Stimulated activated CD4-positive, alpha-beta T cell treated with anti-CD3 and anti-CD28 coated beads, Interleukin-2, amount 100 ng/mL, for 24 hours (primary cell): ENCODE measurements around the gene DDIT4.
"Not testable (repeated sequence)": the region's sequence is repeated elsewhere in the genome, so short reads cannot be mapped to it uniquely, and the experiment has no call there.

ENCODE experiments used
- DNase-seq, 2 donors: peaks; one replicate each; pipeline ENCODE4 v3.0.0-alpha.2; 2020

The DDIT4 gene

GRCh38 chr10:72268475-72269200, 5.1 kb upstream of the DDIT4 start:
- not testable (repeated sequence) for DNase-seq

DNA sequence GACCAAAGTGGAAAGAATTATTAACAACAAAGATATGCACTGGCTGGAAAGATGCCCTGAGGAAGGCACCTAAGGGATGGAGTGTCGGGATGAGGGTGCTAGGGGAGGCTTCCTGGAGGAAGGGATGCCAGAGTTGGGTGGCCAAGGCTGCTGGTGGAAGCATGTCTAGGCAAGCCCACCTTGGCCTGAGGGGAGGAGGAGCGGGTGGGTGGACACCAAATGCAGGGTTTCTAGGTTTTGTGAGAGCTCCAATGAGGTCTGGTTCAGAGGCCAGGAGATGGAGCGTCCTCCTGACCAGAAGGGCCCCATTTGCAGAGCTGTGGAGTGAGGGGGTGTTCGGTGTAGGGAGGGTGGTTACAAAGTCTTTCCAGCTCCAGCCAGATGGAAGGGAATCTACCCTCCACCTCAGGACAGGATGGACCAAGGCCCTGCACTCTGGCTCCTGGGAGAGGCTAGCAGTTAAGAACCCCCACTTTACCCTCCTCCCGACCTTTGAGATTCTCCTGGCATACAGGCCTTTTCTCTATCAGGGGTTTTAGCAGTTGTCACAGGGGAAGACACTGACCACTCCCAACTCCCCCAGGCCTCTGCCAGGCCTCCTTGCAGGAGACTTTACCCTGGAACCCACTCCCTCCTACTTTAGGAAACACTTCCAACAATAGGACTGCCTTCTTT, 3.0 kb upstream of the DDIT4 start:
- no peak for DNase-seq

DNA sequence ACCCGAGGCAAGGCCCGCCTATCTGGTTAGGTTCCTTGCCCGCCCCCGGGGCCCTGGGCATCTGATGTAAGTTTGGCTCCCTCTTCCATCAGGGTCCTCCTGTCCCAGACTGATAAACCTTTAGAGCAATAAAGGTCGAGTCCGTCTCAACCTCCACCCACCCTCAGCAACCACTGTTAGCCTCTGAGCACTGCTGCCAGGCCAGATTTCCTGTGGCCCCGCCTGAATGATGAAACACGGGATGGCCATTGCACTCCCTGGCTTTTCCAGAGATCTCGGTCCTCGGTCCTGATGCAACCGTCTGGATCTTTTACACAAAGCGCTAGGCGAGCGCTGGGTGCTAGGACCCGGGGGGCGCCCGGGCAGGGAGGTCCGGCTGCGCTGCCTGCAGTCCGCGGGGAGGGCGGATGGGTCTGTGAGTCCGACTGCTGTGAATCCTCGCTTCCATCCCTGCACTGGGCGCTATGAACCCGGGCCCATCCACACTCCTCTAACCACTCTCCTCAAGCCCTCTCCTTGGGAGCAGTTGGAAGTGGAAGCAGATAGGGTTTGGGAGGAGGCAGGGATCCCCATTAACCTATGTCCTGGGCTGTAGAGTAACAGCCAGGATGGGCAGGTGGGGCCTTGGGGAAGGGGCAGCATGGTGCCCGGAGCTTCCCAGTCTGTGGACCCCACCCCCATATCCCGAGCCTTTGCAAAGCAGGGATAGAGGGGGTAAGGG, 875 bp upstream of the DDIT4 start:
- DNase-seq, result peak; percentile 47 to 49

DNA sequence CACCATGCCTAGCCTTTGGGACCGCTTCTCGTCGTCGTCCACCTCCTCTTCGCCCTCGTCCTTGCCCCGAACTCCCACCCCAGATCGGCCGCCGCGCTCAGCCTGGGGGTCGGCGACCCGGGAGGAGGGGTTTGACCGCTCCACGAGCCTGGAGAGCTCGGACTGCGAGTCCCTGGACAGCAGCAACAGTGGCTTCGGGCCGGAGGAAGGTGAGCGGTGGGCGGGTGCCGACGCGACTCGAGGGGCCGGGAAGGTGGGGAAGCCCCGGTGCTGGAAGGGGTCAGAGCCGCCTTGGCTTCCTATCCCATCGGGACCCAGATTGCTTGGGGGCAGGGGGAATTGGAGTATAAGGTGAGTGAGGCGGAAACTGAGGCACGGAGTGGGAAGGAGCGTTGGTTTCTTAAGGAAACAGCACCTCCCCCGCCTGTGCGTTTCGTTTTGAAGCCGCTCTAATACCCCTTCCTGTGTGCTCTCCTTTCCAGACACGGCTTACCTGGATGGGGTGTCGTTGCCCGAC, 547 bp downstream of the DDIT4 start:
- DNase-seq, result no peak

GRCh38 chr10:72274730-72275350, 1.1 kb downstream of the DDIT4 start:
- peak; percentile 77 to 80 for DNase-seq

DNA sequence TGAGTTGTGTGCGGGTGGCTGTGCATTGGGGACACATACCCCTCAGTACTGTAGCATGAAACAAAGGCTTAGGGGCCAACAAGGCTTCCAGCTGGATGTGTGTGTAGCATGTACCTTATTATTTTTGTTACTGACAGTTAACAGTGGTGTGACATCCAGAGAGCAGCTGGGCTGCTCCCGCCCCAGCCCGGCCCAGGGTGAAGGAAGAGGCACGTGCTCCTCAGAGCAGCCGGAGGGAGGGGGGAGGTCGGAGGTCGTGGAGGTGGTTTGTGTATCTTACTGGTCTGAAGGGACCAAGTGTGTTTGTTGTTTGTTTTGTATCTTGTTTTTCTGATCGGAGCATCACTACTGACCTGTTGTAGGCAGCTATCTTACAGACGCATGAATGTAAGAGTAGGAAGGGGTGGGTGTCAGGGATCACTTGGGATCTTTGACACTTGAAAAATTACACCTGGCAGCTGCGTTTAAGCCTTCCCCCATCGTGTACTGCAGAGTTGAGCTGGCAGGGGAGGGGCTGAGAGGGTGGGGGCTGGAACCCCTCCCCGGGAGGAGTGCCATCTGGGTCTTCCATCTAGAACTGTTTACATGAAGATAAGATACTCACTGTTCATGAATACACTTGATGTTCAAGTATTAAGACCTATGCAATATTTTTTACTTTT, 1.8 kb downstream of the DDIT4 start:
- DNase-seq, result peak in 1 of 2 donors; percentile 51

DNA sequence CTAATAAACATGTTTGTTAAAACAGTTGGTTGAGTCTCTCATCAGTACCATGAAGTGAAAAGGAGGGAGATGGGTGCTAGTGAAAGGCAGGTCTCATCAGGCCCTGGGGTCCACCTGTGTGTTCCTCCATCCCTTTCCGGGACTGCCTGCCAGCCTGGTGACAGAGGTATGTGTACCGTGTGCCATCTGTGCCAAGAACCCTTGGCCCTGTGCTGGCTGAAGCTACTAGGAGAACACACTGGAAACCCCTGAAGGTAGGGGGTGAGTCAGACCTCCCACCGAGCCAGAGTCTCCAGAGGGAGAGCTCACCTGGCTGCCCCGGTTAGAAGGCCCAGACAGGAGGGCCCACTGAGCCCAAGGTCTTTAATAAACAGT, 2.3 kb downstream of the DDIT4 start:
- DNase-seq, result peak in 1 of 2 donors; percentile 61

- peak in 1 of 2 donors; percentile 53 for DNase-seq
Measured at GRCh38 chr10:72276421-72277339, 3.0 kb downstream of the DDIT4 start.

DNA sequence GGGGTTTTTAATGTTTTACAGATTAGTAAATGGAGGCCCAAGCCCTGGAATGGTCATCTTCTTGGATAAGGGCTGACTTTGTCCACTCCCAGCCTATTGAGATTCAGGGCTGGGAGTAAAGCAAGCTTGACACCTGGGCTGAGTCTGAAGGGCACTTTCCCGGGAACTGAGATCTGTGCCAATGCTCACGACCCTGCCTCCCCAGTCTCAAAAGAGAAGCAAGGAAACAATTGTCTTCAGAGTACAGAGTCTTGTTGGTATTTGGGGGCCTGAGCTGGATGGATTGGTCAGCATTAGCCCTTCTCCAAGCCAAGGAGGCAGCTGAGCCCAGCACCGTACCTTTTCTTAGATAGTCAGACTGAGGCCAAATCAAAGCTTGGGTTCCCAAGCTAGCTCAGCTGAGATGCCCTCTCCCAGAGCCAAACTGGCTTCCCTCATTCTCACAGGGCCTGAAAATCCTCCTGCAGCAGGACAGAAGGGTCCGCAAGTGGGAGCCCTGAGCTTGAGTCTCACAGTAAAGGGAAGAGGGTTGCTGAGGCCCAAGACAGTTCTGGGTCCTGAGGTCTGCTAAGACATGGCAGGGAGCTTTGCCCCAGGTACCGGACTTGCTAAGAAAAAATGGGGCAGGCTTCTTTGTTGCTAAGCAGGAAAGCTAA, 3.7 kb downstream of the DDIT4 start:
- peak in 1 of 2 donors; percentile 36 for DNase-seq

DNA sequence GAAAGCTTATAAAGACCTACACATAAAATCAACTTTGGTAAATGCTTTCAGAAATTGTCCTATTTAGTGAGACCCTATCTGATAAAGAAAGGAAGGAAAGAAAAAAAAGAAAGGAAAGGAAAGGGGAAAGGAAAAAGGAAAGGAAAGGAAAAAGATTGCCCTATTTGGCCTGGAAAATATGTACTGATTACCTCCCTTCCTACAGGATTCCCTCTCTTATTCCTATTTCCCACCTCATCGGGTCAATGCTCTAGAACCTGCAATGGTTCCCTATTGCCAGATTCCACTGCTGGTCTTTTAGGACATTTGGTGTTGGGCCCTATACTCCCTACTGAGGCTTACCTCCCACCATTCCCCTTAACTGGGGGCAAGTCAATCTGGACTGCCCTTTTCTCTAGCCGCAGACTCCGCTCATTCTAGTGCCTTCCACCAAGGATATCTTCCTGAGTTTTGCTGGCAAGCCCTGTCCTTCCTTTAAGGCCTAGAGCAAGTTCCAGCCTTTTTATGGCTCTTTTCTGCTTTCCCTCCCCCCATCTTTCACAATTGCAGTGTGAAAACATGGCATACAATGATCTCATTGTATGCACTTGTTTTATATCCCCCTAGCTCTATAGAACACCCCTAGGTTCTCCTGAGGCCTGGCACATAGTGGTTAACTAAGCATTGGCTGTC, 4.4 kb downstream of the DDIT4 start:
- no peak for DNase-seq

- no peak for DNase-seq
Measured at GRCh38 chr10:72278668-72279393, 5.1 kb downstream of the DDIT4 start.

DNA sequence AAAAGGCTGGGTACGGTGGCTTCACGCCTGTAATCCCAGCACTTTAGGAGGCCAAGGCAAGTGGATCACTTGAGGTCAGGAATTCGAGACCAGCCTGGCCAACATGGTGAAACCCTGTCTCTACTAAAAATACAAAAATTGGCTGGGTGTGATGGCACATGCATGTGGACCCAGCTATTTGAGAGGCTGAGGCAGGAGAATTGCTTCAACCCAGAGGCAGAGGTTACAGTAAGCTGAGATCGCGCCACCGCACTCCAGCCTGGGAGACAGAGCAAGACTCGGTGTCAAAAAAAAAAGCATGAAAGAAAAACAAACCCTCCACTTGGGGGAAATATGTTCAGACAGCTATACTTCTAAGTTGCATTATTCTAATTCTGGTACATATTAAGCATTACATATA, 5.9 kb downstream of the DDIT4 start:
- not testable (repeated sequence) for DNase-seq

DNA sequence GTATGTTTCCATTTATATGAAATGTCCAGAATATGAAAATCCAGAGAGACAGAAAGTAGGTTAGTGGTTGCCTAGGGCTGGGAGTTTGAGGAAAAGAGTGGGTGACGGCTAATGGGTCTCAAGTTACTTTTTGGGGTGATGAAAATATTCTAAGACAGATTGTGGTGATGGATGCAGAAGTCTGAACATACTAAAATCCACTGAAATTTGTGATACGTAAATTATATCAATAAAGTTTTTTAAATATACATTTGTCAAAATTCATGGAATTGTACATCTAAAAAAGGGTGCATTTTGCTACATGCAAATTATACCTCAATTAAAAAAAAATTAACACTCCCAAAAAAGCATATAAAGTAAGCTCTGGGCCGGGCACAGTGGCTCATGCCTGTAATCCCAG, 9.4 kb downstream of the DDIT4 start:
- DNase-seq, result no peak

- DNase-seq, result no peak
Measured at GRCh38 chr10:72285972-72286521, 12.3 kb downstream of the DDIT4 start.

- DNase-seq, result peak in 1 of 2 donors; percentile 56
Measured at GRCh38 chr10:72291019-72291532, 17.4 kb downstream of the DDIT4 start.

- peak; percentile 63 to 69 for DNase-seq
Measured at GRCh38 chr10:72292223-72292691, 18.5 kb downstream of the DDIT4 start.

GRCh38 chr10:72295330-72295910, 21.7 kb downstream of the DDIT4 start:
- no peak for DNase-seq

GRCh38 chr10:72296829-72297280, 23.1 kb downstream of the DDIT4 start:
- not testable (repeated sequence) for DNase-seq
